SKM-1 (cell line): ENCODE data around the gene ARPIN.

Experiments
- DNase-seq: peaks from one replicate; lab custom pipeline; 2025; ENCODE audit not compliant: unreplicated experiment; lab: John Stamatoyannopoulos, UW

ARPIN gene

GRCh38 chr15:89845305-89845893, 67.4 kb downstream of the ARPIN start:
- no peak for DNase-seq
